GM18526 (cell line): ENCODE data around the gene FAM83E.

Experiments
- POLR2A ChIP-seq: IDR thresholded peaks from 3 replicates; pipeline ENCODE4 v1.6.1; 2011; ENCODE audit not compliant: insufficient read length; ENCODE audit errors: extremely low read depth

The FAM83E gene

GRCh38 chr19:48613024-48613851 lies 1.6 kb downstream of the FAM83E start:
- TF ChIP-seq POLR2A: peak; percentile 29

DNA sequence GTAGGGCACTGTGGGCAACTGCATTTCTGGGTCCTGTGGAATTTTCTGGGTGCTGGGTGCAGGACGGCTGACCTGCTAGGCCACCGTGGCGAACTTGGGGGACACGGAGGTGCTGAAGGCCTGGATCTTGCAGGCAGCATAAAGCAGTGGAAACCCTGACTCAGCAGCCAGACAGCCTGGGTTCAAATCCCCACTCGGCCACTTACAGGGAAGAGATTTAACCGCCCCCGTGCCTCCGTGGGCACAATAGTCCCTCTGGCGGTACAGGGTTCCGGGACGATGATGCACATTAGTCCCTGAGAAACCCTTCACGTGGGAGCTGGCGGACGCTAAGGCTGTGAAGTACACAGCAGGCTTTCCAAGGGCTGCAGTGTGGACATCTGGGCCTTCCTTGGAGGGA lies 3.0 kb downstream of the FAM83E start:
- no peak for TF ChIP-seq POLR2A

- no peak for TF ChIP-seq POLR2A
Observed at GRCh38 chr19:48609571-48610108, 5.2 kb downstream of the FAM83E start.

- no peak for TF ChIP-seq POLR2A
Observed at GRCh38 chr19:48608798-48609263, 6.0 kb downstream of the FAM83E start.

DNA sequence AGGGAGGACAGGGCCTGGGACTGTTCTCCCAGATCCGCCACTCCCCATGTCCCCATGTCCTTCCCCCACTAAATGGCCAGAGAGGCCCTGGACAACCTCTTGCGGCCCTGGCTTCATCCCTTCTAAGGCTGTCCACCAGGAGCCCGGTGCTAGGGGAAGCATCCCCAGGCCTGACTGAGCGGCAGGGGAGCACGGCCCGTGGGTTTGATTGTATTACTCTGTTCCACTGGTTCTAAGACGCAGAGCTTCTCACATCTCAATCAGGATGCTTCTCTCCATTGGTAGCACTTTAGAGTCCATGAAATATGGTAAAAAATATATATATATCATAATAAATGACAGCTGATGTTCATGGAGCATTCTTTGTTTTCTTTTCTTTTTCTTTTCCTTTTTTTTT lies 7.5 kb downstream of the FAM83E start:
- TF ChIP-seq POLR2A: no peak

DNA sequence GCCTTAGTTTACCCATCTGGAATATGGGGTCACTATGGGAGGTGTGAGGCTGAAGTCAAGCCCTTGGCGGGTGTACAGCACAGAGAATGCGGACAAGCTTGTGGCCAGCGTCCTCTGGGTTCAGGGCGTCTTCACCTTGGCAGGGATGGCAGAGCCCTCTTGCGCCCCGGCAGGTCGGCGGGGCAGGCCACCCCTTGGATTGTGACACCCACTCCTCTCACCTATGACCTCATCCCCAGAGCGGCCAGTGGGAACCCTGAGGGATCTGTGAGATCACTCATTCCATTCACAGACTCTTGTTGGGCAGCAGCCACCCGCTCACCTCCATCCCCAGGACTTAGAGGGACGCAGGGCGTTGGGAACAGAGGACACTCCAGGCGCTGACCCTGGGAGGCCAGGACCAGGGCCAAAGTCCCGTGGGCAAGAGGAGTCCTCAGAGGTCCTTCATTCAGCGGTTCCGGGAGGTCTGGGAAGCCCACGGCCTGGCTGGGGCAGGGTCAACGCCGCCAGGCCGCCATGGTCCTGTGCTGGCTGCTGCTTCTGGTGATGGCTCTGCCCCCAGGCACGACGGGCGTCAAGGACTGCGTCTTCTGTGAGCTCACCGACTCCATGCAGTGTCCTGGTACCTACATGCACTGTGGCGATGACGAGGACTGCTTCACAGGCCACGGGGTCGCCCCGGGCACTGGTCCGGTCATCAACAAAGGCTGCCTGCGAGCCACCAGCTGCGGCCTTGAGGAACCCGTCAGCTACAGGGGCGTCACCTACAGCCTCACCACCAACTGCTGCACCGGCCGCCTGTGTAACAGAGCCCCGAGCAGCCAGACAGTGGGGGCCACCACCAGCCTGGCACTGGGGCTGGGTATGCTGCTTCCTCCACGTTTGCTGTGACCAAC lies 8.2 kb downstream of the FAM83E start, which contains the start of gene SPACA4:
TSS of gene SPACA4 (plus strand) at position 280 of the 896 bp plus-strand sequence. CDS start at position 517, 237 bp downstream.
- TF ChIP-seq POLR2A: no peak

GRCh38 chr19:48603850-48604249 lies 11.0 kb downstream of the FAM83E start:
- TF ChIP-seq POLR2A: no peak

DNA sequence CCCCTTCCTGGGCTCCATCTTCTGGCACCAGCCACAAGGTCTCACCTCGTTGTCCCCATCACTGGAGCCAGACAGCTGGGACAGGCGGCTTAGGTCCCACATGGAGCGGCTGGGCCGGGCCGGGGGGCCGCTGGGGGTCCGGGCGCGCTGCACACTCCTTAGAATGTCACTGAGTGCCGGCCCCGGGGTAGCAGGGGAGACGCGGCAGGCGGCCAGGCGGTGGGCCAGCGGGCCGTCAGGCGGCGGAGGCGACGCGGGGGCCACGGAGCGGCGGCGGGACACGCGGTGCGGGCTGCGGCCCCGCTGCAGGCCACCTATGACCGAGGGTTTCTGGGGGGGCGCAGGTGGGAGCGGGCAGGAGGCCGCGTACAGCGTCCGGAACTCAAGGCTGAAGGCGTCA lies 11.4 kb downstream of the FAM83E start:
- no peak for TF ChIP-seq POLR2A

DNA sequence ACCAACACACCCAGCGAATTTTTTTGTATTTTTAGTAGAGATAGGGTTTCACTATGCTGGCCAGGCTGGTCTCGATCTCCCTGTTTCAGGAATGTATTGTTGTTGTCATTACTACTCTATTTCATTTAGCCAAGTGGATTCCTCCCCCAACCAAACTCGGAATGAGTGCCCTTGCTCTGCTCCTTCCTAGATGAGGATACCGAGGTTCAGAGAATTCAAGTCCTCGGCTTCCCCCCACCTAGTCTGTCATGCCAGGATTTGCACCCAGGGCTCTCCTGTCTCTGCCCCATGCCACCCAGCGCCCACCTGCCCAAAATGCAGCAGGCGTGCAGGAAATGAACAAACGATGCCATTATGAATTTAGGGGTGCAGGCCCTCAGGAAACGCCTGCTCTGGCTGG lies 11.9 kb downstream of the FAM83E start:
- TF ChIP-seq POLR2A: no peak

GRCh38 chr19:48600679-48601417 lies 14.0 kb downstream of the FAM83E start:
- no peak for TF ChIP-seq POLR2A

DNA sequence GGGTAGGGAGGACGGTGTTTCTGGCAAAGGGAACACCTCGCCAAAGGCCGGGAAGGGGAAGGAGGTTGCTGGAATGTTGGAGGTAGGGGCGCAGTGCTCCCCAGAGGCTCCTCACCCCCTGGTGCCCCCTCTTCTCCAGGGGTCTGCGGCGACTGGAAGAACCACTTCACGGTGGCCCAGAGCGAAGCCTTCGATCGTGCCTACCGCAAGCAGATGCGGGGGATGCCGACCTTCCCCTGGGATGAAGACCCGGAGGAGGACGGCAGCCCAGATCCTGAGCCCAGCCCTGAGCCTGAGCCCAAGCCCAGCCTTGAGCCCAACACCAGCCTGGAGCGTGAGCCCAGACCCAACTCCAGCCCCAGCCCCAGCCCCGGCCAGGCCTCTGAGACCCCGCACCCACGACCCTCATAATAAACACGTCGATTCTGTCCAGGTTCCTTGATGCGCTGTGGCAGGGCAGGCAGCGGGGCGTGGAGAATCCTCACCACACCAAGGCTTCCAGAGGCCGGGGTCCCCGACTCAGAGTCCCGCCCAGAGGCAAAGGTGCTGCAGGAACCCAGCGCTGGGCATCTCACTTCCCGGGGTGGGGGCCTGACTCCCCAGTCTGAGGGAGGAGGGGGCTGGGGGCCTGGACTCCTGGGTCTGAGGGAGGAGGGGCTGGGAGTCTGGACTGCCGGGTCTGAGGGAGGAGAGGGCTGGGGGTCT lies 15.7 kb downstream of the FAM83E start:
- no peak for TF ChIP-seq POLR2A

GRCh38 chr19:48596679-48597465 lies 18.0 kb downstream of the FAM83E start:
- no peak for TF ChIP-seq POLR2A

GRCh38 chr19:48596237-48596636 lies 18.6 kb downstream of the FAM83E start:
- no peak for TF ChIP-seq POLR2A
